ENCODE measurements around the gene LAMA3. TPM values are rescaled to one million over a fixed set of nuclear protein-coding genes. Genes with fewer than 3 reads are reported as not detected.

Gene LAMA3
- total RNA-seq, 1 experiment from 2014 or later = 8.1 TPM

GRCh38 chr18:23963443-23964165 lies 274.4 kb downstream of the LAMA3 start:
- H3K9me3 ChIP-seq (ENCODE audit: control insufficient read depth, insufficient read depth, low read depth, low read length) = no peaks in the 10 kb centered on the region
- in situ Hi-C loops (cut with HindIII; ENCODE audit: low pct_unique_long_range_greater_than_20kb, low sequenced_read_pairs) = no loop called here
- H3K27ac ChIP-seq (ENCODE audit: low read length) = no peak overlapping the region
- BruUV-seq (replicated peaks) = no TSS peak
- H3K27me3 ChIP-seq (ENCODE audit: control insufficient read depth, insufficient read depth, low read length) = peaks cover 7% of the 10 kb centered on the region
- intact Hi-C loops (cut with micrococcal nuclease; ENCODE audit: unreplicated experiment) = no loop called here
- TF ChIP-seq CTCF (IDR thresholded peaks at IDR 0.05) (peak; percentile 24; the same call in 1 of the 2 replicates), REST (IDR thresholded peaks at IDR 0.05; ENCODE audit: insufficient read depth in 1 of 2, low read depth in 2 of 2, low read length in 1 of 2) (no peak)
- POLR2A ChIA-PET = no interaction called here
- H3K4me1 ChIP-seq (ENCODE audit: control insufficient read depth, insufficient read depth, low read length) = no peaks in the 10 kb centered on the region; the same call in 1 of the 2 replicates
- CTCF ChIA-PET = no interaction called here
- no peak for ATAC-seq
- no peak overlapping the region for H3K4me3 ChIP-seq (ENCODE audit: low read depth in 2 of 2, low read length in 2 of 2)
- DNase-seq (ENCODE audit: low read depth, low spot score) = no peak
- H3K36me3 ChIP-seq (ENCODE audit: control insufficient read depth, insufficient read depth, low read length) = no peaks in the 10 kb centered on the region

- BruUV-seq (replicated peaks) = no TSS peak
- Histone ChIP-seq H3K4me1 (ENCODE audit: control insufficient read depth, insufficient read depth, low read length) (no peaks in the 10 kb centered on the region; the same call in 1 of the 2 replicates), H3K4me3 (ENCODE audit: low read depth in 2 of 2, low read length in 2 of 2) (no peak overlapping the region), H3K36me3 (ENCODE audit: control insufficient read depth, insufficient read depth, low read length) (no peaks in the 10 kb centered on the region), H3K9me3 (ENCODE audit: control insufficient read depth, insufficient read depth, low read depth, low read length) (no peaks in the 10 kb centered on the region), H3K27ac (ENCODE audit: low read length) (no peak overlapping the region), H3K27me3 (ENCODE audit: control insufficient read depth, insufficient read depth, low read length) (peaks cover 7% of the 10 kb centered on the region)
- intact Hi-C loops (cut with micrococcal nuclease; ENCODE audit: unreplicated experiment) = no loop called here
- ChIA-PET POLR2A (no interaction called here), CTCF (no interaction called here)
- TF ChIP-seq TCF7L2 (IDR thresholded peaks at IDR 0.05; ENCODE audit: low read depth, low read length) = no peak
- no peak for TF ChIP-seq POLR2AphosphoS5 (IDR thresholded peaks at IDR 0.05; ENCODE audit: low read depth, low read length)
- TF ChIP-seq SIN3A (IDR thresholded peaks at IDR 0.05; ENCODE audit: borderline replicate concordance, insufficient read depth, low read depth, low read length) = no peak
- TF ChIP-seq REST (IDR thresholded peaks at IDR 0.05; ENCODE audit: insufficient read depth in 1 of 2, low read depth in 2 of 2, low read length in 1 of 2) = no peak
- TF ChIP-seq CTCF (IDR thresholded peaks at IDR 0.05) = no peak
- ATAC-seq = no peak
- no peak for DNase-seq (ENCODE audit: low read depth, low spot score)
- in situ Hi-C loops (cut with HindIII; ENCODE audit: low pct_unique_long_range_greater_than_20kb, low sequenced_read_pairs) = no loop called here
These were observed 275.3 kb downstream of the LAMA3 start for GRCh38 chr18:23964282-23965238.

All from Panc1 (cell line).